Measurements from ENCODE around the gene TOB2.
"Not testable (repeated sequence)": the region's sequence is repeated elsewhere in the genome, so short reads cannot be mapped to it uniquely, and the experiment has no call there.

TOB2 gene

DNA sequence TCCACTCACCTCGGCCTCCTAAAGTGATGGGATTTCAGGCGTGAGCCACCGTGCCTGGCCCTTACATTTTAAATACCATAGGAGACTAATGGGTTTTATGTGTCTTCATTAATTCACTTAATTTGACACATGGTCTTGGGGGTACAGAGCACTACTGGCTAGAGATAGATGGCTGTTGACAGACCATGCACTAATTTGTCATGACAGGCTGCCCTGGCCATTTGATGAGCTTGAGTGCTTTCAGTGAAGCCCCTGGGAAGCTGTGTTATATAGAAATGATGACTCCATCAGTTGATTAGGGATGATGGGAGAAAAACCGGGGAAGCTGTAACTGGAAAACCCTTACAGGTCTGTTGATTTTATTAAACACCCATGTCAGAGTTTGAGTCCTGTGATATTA is 15.3 kb upstream of the TOB2 start:
- DNase-seq: no peak

DNA sequence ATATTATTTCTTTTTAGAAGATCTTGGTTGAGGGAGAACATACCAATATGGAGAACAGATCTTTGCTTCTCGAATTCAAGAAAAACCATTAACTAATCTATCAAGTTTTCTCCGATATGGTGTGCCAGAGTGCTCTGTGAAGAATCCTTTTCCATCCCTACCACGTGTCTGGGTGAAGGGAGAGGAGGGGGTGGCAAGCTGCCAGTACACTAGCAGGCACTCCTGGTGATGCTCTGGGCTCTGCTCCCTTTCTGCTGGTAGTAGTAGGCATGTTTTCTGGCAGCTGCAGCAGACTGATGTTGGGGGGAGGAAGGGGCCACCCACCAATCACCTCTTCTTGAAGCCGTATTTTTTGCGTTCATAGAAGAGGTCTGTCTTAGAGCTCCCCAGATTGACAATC is 13.5 kb upstream of the TOB2 start:
- not testable (repeated sequence) for DNase-seq

- no peak for DNase-seq
These were observed 12.8 kb upstream of the TOB2 start for GRCh38 chr22:41459431-41459830.

DNA sequence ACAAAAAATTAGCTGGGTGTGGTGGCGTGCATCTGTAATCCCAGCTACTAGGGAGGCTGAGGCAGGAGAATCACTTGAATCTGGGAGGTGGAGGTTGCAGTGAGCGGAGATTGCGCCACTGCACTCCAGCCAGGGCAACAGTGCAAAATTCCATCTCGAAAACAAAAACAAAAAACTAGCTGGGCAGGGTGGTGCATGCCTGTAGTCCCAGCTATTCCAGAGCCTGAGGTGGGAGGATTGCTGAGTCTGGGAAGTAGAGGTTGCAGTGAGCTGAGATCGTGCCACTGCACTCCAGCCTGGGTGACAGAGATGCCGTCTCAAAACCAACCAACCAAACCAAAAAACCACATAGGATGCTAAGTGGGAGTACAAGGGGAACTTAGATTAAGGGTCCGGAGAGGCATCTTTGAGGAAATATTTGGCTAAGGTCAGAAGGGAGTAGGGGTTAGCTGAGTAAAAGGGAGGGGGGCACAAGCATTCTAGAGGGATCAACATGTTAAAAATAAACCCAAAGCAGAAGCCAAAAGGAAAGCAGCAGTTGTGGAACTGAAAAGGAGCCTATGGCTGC is 11.6 kb upstream of the TOB2 start:
- DNase-seq: no peak

GRCh38 chr22:41448189-41448808 is 1.7 kb upstream of the TOB2 start:
- DNase-seq: peak; percentile 96

GRCh38 chr22:41447435-41448188 is 1.0 kb upstream of the TOB2 start:
- no peak for DNase-seq

DNA sequence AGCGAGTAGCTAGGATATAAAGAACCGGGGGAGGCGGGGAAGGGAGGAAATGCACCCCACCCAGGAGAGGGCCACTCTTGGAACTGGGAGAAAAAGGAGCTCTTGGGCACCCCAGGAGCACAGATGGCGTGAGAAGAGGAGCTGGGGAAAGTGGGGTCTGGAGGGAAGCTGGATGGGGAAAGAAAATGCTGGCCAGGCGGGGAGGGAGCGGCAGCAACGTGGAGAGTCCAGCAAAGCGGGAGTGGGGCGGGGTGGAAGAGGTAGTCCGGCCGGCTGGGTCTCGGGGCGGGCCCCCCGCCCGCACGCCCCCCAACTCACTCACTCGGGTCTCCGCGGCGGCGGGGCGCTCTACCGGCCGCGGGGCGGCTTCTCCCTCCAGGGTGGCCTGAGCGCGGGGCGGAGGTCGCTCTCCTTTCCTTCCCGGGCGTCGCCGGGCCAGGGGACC is 522 bp downstream of the TOB2 start:
- no peak for DNase-seq

DNA sequence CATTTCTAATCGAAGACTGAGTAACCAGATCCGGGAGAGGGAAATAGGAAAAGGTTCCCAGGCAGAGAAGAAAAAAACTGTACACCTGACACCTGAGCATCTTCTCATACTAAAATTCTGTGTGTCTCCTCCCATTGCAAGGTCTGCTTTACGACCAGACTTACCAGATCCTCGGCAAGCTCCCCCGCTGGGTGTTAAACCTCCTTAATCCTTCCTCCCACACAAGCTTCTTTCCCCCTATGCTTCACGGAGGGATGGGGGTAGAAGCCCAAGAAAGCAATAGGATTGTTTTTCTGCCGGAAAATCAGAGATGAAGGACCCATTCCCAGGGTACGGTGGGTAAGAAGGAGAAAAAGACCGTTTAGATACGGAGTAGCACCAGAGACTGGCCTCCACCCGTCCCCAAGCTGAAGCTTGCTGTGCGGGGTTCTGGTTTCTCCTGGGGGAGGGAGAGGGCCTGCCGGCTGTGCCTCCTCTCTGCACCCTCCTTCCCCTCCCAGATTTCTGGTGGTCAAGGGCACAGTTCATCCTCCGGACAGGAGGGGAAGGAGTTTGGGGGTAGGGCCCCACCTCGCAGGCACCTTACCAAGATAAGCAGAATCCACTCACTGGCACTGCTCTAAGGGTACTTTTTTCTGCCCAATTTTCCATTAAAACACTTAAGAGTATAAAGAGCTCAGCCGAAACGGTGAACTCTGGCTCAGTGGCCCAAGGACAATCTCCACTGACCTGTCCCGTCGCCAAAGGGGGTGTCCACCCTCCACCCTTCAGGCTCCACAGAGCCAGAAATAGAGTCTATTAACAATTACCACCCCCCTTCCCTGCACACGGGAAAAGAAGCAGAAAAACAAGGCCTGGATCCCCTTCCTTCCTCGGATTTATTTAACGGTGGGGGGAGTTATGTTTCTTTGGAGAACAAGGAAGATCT is 1.2 kb downstream of the TOB2 start:
- no peak for DNase-seq

GRCh38 chr22:41444360-41445128 is 2.1 kb downstream of the TOB2 start:
- DNase-seq: peak; percentile 70

DNA sequence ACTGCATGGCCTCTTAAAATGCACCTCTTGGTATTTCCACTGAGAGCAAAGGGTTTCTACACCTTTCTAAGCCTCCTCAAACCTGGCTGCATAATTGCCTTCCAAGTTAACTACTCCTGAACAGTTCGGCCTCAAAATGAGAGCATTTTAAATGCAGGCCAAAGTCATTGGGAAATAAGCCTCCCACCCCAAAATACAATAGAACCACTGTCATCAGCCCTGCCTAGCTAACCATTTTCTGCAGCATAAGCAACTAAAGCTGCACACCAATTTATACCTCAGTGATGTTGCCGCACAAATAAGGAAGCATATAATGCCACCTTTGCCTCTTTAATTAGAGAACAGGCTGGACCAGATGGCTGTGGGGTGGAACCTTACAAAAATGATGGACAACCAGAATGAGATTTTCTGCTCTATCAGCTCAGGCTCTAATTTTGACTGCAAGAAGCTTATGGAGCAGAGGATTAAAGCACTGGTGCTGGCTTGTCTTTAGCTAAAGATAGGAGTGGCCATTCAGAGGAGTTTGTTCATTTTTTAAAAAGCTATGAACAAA is 4.3 kb downstream of the TOB2 start:
- DNase-seq: no peak

DNA sequence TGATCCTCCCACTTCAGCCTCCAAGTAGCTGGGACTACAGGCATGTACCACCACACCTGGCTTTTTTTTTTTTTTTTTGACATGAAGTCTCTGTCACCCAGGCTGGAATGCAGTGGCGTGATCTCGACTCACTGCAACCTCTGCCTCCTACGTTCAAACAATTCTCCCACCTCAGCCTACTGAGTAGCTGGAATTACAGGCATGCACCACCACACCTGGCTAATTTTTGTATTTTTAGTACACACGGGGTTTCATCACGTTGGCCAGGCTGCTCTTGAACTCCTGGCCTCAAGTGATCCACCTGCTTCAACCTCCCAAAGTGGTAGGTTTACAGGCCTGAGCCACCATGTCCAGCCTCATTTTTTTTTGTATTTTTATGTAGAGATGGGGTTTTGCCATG is 6.1 kb downstream of the TOB2 start:
- not testable (repeated sequence) for DNase-seq

- no peak for DNase-seq
These were observed 9.4 kb downstream of the TOB2 start for GRCh38 chr22:41437198-41437597.

DNA sequence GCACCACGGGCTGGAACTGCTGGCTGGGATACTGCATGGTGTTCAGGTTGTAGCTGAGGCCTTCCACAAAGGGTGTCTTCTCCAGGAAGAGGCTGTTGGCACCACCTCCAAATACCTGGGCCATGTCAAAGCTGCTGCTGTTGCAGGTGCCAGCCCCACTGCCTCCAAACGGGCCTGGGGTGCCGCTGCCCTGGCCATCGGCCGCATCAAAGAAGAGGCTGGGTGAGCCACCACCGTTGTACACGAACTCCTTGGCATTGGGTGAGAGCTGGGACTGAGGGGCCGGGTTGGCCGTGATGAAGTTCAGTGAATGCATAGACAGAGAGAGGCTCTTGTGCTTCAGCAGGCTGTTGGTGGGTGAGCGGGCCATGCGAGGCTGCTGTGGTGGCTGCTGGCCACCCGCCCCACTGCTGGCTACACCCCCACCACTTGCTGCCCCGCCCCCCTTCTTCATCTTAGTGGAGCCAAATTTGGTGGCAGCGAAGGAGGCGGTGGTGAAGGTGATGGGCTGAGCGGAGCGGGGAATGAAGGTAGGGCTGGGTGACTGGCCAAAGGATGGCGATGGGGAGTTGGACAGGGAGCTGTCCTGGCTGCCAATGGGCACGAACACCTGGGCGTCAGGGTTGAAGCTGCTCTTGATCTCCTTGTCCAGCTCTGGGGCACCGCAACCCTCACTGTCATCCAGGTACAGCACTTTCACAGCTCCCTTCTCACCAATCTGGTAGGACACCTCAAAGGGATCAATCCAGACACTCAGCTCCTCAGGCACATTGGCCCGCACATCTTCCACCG is 10.1 kb downstream of the TOB2 start:
- DNase-seq: no peak

DNA sequence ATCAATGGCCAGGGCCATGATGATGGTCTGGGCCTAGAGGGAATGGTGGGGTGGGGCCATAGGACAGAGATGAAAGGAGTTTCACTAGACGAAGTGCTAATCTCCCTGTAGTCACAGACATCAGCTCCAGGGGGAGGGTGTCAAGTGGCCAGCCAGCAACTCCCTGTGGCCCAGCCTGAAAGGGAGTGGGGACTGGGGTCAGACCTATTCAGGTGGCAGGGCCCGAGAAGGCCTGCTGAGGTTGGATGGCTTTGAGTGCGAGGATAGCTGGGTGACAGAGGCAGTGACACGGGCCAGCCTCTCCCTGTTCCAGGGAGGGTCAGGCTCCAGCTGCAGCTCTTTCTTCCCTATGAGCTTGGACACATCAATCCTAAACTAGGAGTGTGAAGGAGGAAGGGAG is 11.0 kb downstream of the TOB2 start:
- no peak for DNase-seq

- not testable (repeated sequence) for DNase-seq
These were observed 12.1 kb downstream of the TOB2 start for GRCh38 chr22:41434361-41435003.

DNA sequence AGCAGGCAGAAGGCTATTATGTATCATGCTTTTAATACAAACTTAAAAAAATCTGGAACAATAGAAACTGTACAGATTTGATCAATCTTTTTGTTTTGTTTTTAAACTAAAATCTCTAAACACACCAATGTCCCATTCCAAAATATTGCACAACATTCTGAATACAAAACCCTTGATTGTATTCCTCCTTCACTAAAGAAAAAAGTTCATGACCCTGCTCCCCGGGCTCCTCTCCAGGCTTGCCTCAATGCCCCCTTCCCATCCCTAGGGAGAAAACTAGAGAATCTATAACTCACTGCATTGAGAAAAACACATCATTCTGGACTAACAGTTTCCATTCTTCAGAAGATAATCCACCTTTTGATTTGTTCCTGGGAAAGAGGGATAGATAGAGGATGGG is 13.1 kb downstream of the TOB2 start:
- DNase-seq: not testable (repeated sequence)

- no peak for DNase-seq
These were observed 14.9 kb downstream of the TOB2 start for GRCh38 chr22:41431656-41432055.

DNA sequence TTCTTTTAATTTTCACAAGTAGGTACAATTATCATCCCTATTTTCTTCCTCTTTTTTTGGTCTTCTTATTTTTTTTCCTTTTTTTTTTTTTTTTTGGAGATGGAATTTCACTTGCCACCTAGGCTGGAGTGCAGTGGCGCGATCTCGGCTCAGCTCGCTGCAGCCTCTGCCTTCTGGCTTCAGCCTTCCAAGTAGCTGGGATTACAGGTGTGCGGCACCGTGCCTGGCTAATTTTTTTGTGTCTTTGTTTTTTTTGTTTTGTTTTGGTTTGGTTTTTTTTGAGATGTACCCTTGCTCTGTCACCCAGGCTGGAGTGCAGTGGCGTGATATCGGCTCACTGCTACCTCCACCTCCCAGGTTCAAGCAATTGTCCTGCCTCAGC is 16.7 kb downstream of the TOB2 start:
- DNase-seq: no peak

- DNase-seq: no peak
These were observed 17.2 kb downstream of the TOB2 start for GRCh38 chr22:41429232-41429950.

Data from SIG-M5 (cell line).